ENCODE results near the gene POLR1G.

- no peak for TF ChIP-seq GABPA (IDR thresholded peaks at IDR 0.05 in 1 of 2, conservative IDR thresholded peaks at IDR 0.05 in 1 of 2)
- no peak for TF ChIP-seq RXRA (IDR thresholded peaks at IDR 0.05)
- no peak for TF ChIP-seq YY1 (IDR thresholded peaks at IDR 0.05)
- TF ChIP-seq SP1 (IDR thresholded peaks at IDR 0.05), result no peak
- no peak for TF ChIP-seq CTCF (IDR thresholded peaks at IDR 0.05; ENCODE audit: low read depth, low read length, missing input control)
- TF ChIP-seq REST (IDR thresholded peaks at IDR 0.05), result no peak
- TF ChIP-seq ZBTB33 (IDR thresholded peaks at IDR 0.05), result no peak
- TF ChIP-seq ATF3 (IDR thresholded peaks at IDR 0.05), result no peak
- no peak for TF ChIP-seq EGR1 (IDR thresholded peaks at IDR 0.05; ENCODE audit: low read depth in 2 of 2)
- no peak for TF ChIP-seq JUND (IDR thresholded peaks at IDR 0.05)
- TF ChIP-seq TAF1 (conservative IDR thresholded peaks at IDR 0.05), result no peak
- no peak for TF ChIP-seq MAX (IDR thresholded peaks at IDR 0.05)
Observed at GRCh38 chr19:45401815-45402214, 4.6 kb upstream of the POLR1G start.
